Measurements from ENCODE around the gene PPP1R3D. TPM values are rescaled to one million over a fixed set of nuclear protein-coding genes. Genes with fewer than 3 reads are reported as not detected.

PPP1R3D gene
- total RNA-seq, 1 donor from 2014 or later, result 11.4 TPM

DNA sequence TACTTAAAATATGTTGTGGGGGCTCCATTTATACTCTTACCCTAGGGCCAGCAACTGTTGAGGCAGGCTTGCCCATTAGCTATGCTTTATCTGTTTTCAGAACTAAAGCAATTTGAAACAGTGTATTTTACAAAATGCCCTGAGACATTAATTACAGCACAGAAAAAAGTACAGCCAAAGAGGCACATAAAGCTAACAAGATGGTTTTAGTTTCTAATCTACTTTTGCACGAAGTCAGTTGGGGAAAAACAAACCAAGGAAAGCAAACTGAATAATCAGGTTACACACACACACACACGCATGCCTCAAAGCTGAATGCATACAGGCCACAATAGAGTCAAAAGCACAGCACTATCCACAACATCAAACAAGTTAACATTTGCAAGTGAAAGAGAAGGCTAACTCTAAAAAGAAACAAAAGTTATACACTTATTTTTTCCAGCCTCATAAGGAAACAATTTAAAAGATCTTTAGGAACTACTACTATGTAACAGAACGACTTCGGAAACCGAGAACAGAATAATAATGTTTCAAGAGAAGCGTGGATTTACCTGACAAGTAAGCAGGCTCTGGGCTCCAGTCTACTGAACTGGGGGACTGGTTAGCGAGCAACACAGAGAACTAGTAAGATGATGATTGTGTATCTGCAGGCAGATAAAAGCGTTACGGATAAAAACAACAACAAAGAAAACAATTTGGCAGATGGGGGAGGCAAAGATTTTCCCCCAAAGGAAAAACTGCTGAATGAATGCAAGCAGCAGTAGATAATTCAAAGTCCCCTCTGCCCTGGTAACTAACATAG, 8.4 kb downstream of the PPP1R3D start:
- no peak for DNase-seq
- Histone ChIP-seq H3K9me3 (replicated peaks) (no peaks in the 10 kb centered on the region), H3K27ac (replicated peaks) (no peak overlapping the region), H3K36me3 (no peaks in the 10 kb centered on the region), H3K27me3 (ENCODE audit: low read depth) (no peaks in the 10 kb centered on the region), H3K4me3 (no peak overlapping the region), H3K4me1 (peaks cover 28% of the 10 kb centered on the region)
- intact Hi-C loops (cut with micrococcal nuclease), result no loop called here
- TF ChIP-seq, protein P1, sequence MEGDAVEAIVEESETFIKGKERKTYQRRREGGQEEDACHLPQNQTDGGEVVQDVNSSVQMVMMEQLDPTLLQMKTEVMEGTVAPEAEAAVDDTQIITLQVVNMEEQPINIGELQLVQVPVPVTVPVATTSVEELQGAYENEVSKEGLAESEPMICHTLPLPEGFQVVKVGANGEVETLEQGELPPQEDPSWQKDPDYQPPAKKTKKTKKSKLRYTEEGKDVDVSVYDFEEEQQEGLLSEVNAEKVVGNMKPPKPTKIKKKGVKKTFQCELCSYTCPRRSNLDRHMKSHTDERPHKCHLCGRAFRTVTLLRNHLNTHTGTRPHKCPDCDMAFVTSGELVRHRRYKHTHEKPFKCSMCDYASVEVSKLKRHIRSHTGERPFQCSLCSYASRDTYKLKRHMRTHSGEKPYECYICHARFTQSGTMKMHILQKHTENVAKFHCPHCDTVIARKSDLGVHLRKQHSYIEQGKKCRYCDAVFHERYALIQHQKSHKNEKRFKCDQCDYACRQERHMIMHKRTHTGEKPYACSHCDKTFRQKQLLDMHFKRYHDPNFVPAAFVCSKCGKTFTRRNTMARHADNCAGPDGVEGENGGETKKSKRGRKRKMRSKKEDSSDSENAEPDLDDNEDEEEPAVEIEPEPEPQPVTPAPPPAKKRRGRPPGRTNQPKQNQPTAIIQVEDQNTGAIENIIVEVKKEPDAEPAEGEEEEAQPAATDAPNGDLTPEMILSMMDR (IDR thresholded peaks at IDR 0.05; ENCODE audit: borderline replicate concordance), result no peak

DNA sequence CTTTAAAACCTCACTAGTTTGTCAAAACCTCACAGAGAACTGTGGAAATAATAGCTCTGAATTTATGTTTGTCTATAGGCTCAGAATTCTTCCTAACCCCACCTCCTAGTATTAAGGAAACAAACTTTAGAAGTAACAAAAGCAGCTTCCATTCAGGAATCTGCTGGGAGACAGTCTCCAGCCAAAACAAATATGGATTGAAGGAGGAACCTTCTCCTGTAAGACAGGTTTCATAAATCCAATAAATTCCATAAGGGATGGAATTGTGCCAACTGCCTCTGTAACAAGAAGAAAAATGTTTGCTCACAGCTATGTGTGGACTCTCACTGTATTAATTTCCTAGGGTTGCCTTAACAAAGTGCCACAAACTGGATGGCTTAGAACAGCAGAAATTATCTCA, 14.2 kb downstream of the PPP1R3D start:
- H3K27me3 ChIP-seq (ENCODE audit: low read depth), result no peaks in the 10 kb centered on the region
- TF ChIP-seq, protein P1 (IDR thresholded peaks at IDR 0.05; ENCODE audit: borderline replicate concordance), result no peak
- H3K4me3 ChIP-seq, result no peak overlapping the region
- no peak overlapping the region for H3K27ac ChIP-seq (replicated peaks)
- H3K4me1 ChIP-seq, result no peaks in the 10 kb centered on the region
- no peaks in the 10 kb centered on the region for H3K9me3 ChIP-seq (replicated peaks)
- no peaks in the 10 kb centered on the region for H3K36me3 ChIP-seq
- intact Hi-C loops (cut with micrococcal nuclease), result no loop called here
- no peak for DNase-seq

DNA sequence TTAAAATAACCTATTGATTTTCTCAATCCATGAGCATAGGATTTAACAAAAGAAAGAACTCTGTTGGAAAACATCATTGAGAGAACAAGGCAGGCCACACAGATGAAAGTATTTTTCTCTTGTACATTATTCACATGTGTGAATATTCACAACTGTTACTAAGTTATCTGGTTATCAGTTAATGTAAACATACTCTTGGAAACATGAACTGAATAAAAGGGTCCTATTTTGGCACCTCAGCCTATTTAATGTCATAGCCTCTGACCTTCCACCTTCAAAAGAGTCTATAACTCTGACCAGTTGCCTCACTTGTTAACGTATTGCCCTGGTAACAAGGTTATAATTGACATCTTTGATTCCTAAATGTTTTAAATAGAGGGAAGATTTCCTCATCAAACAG, 14.7 kb downstream of the PPP1R3D start:
- TF ChIP-seq, protein P1 (IDR thresholded peaks at IDR 0.05; ENCODE audit: borderline replicate concordance), result no peak
- Histone ChIP-seq H3K4me1 (no peaks in the 10 kb centered on the region), H3K4me3 (no peak overlapping the region), H3K9me3 (replicated peaks) (no peaks in the 10 kb centered on the region), H3K36me3 (no peaks in the 10 kb centered on the region), H3K27ac (replicated peaks) (no peak overlapping the region), H3K27me3 (ENCODE audit: low read depth) (no peaks in the 10 kb centered on the region)
- DNase-seq, result no peak
- intact Hi-C loops (cut with micrococcal nuclease), result no loop called here

DNA sequence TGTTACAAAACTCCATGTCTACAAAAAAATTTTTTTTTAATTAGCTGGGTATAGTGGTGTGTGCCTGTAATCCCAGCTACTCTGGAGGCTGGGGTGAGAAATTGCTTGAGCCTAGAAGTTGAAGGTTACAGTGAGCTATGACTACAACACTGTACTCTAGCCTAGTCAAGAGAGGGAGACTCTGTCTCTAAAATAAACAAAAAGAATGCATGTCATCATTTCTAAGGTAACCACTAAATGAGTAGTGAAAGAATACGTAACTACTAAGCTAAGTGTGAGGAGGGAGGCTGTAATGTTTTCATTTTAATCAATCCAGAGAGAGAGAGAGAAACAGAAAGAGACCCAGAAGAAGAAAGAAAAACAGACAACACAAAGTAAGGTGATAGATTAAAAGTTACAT, 16.6 kb downstream of the PPP1R3D start:
- Histone ChIP-seq H3K4me3 (no peak overlapping the region), H3K4me1 (no peaks in the 10 kb centered on the region), H3K27ac (replicated peaks) (no peak overlapping the region), H3K27me3 (ENCODE audit: low read depth) (no peaks in the 10 kb centered on the region), H3K36me3 (no peaks in the 10 kb centered on the region), H3K9me3 (replicated peaks) (no peaks in the 10 kb centered on the region)
- no peak for DNase-seq
- TF ChIP-seq, protein P1 (IDR thresholded peaks at IDR 0.05; ENCODE audit: borderline replicate concordance), result no peak
- intact Hi-C loops (cut with micrococcal nuclease), result no loop called here

DNA sequence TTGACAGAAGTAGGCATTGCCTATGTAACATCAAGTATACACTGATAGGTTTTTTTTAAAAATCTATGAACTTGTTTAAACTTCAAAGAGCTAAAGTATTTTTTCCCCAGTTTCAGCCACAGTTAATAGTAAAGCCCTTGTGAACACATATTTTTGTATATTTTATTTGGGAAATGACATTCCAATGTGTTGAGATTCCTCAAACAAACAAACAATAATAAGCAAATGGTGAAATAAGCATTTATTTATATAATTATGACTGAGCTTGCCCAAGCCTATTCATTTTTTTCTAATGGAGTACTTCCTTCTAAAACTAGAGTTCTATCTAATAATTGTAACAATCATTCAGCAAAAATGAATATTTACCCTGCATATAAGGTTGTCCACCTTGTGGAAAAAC, 19.2 kb downstream of the PPP1R3D start:
- H3K4me3 ChIP-seq, result no peak overlapping the region
- no peaks in the 10 kb centered on the region for H3K36me3 ChIP-seq
- no peak for DNase-seq
- no peaks in the 10 kb centered on the region for H3K4me1 ChIP-seq
- H3K27me3 ChIP-seq (ENCODE audit: low read depth), result no peaks in the 10 kb centered on the region
- TF ChIP-seq, protein P1 (IDR thresholded peaks at IDR 0.05; ENCODE audit: borderline replicate concordance), result no peak
- no peaks in the 10 kb centered on the region for H3K9me3 ChIP-seq (replicated peaks)
- intact Hi-C loops (cut with micrococcal nuclease), result no loop called here
- no peak overlapping the region for H3K27ac ChIP-seq (replicated peaks)
